NCI-H2107 treated with DMSO at 0.1 percent for 48 hours (cell line): ENCODE data around the gene CSMD2.
A peak's percentile ranks its signal among the peaks of the same experiment; 100 is the strongest.

ENCODE experiments used
- DNase-seq: peaks from one replicate; lab custom pipeline; 2025; ENCODE audit not compliant: unreplicated experiment; lab: John Stamatoyannopoulos, UW

Gene CSMD2

DNA sequence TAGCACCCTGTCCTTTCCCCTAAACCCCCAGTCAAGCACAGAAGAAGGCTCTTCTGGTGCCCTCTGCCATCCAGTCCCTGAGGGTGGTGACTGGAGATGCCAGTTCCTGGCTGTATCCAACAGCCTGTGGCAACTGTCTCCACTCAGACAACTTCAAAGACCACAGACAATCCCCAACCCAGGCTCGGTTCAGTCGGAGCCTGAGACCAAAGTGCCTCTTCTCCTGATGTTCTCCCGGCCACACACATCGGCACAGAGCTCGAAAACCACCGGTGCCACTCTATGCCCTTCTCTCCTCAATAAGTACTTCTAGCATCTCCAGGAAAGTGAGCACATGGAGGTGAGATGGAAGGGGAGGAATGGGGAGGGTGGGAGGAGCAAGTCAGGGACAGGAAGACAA, 340.7 kb downstream of the CSMD2 start:
- no peak for DNase-seq

DNA sequence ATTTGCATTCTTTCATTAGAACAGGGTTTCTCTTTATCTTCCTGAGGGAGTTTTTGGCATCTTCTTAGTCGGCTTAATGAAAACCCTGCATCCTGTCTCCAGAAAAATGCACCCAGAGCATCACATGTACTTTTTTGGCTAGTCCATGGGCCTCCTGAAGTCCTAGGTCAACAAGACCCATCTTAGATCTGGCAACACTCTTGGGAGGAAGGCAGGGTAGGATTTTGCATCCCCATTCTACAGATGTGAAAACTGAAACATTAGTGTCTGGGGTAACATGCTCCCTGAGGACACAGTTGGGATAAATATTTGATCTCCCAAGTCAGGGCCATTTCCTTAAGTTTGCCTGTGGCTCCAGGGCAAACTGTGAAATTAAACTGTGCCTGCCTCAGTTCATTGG, 341.2 kb downstream of the CSMD2 start:
- DNase-seq, result no peak

GRCh38 chr1:33823401-33823800, 341.6 kb downstream of the CSMD2 start:
- DNase-seq, result no peak

DNA sequence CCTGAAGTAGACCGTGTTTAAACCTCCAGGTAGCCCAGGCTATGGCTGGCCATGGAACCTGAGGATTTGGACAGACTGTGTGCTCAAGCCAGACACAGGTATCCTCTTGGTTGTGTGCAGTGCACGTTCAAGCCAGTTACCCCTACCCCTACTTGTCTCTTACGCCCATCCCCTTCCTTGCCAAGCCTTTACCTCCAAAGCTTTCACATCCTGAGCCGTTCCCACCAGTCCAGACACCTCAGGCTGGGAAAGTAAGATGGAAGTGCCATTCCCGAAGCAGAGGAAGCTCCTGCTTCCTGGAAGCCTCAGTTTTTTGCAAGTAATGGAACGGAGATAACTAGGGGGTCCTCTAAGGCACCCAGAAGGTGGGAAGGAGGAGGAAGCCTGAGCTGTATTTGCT, 342.6 kb downstream of the CSMD2 start:
- DNase-seq, result no peak

GRCh38 chr1:33821291-33821690, 343.7 kb downstream of the CSMD2 start:
- no peak for DNase-seq

DNA sequence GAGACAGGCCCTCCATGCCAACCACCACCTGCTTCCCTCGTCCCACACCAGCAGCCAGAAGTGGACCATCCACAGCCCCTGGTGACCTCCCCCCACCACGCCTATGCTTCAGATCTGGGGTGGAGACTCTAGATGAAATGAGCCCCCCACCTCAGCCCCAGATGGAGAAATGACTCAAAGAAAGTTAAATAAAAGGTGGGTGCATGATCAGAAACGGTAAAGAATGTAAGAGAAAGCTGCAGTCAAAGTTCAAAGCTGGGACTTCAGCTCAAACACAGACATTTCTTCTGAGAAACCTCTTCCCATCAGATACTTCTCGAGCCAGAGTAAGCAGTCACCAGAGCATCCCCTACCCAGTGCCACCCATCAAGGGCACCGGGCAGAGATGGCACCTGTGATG, 344.2 kb downstream of the CSMD2 start:
- DNase-seq, result no peak

DNA sequence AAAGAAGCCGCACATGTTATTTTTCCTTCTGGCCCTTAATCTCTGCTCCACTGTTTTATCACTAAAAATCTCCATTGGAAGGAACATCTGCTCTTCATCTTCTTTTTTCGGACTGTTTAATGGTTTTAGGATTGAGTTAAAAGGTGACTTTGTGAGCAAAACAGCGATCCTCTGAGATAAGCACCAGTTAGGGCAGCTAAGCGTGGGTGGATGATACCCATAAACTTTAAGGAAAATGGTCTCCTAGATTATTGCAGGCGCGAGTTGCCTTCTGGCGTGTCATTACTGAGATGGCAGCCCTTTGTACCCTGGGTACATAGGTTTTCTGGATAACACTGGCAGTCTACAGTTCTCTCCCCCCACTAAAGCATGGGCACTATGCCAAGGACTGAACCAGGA, 345.1 kb downstream of the CSMD2 start:
- DNase-seq, result no peak

DNA sequence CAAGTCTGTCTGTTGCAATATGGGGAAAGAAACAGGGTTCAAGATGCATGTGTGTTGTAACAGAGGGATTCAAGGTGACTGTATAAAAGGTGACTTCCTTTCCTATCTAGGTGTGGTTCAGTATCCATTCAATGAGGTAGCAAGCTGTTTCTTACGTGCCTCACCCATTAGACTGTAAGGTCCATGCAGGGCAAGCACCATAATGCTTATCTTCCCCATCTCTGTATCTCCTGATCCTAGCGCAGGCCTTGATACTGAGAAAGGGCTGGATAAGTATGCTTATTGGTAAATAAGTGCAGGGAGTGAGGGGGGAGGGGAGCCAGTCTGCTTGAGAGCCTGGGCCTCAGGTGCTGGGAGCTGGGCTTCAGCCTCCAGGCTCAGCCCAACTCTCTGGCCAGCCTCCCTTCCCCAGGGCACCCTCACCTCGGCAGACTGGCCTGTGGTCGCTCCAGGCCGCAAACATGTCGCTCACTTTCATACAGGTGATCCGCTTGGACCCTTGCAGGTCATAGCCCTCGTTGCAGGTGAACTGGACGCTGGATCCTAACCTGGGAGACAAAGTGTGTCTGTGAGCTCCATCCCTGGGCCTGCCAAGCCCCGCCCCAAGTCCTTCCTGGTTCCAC, 345.6 kb downstream of the CSMD2 start:
- no peak for DNase-seq

- peak; percentile 15 for DNase-seq
Observed at GRCh38 chr1:33818071-33818470, 347.0 kb downstream of the CSMD2 start.

- DNase-seq, result no peak
Observed at GRCh38 chr1:33815061-33815460, 350.0 kb downstream of the CSMD2 start.

DNA sequence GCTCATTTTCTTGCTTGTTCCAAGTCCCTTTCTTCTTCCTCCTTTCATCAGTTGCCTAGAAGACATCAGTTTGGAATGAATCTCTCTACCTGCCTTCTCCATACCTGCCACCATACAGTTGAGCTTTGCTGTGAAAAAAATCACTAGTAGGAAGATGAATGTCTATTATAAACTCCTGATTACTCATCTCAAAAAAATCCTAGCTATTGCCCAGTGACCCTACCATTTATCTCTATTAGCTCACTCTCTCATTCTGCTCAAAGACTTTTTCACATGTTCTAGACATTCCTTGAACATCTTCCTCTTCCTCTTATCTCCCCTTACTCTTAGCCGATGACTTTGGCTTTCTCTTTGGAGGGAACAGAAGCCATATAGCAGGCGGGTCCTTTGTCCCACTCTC, 350.9 kb downstream of the CSMD2 start:
- DNase-seq, result no peak

DNA sequence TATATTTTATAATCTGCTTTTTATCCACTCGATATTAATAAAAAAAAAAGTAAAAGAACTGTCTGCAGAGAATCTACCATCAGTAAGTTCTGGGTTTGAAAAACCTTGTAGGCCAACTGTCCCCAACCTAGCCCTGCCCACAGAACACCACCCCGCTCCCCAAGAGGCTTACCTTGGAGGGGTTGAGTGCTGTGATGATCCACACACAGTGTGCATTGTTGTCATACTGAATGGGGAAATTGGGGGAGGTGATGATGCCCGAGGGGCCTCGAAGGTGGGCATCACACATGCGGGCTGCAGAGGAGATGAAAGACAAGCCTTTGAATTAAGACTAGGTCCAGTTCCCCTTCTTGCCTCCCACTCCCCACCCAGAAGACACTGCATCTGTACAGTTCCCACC, 354.5 kb downstream of the CSMD2 start:
- no peak for DNase-seq

- DNase-seq, result no peak
Observed at GRCh38 chr1:33805988-33806387, 359.0 kb downstream of the CSMD2 start.

- no peak for DNase-seq
Observed at GRCh38 chr1:33802268-33802667, 362.8 kb downstream of the CSMD2 start.

DNA sequence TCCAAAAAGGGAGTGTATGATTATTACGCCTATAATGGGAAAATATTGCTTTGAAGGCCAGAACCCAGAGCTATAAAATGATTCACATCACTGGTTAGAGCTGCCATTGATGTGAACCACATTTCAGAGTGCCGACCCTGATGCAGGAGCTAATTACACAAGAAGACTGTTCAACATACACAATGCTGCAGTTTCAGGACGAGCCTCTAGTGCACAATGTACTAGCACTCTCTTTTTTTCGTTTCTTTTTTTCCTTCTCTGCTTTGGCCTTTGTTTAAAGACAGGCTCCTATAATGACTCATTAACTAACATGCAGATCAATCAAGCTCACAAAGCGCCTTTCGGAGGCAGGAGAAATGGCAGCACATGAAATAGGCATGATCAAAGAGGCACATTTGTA, 367.2 kb downstream of the CSMD2 start:
- DNase-seq, result no peak

DNA sequence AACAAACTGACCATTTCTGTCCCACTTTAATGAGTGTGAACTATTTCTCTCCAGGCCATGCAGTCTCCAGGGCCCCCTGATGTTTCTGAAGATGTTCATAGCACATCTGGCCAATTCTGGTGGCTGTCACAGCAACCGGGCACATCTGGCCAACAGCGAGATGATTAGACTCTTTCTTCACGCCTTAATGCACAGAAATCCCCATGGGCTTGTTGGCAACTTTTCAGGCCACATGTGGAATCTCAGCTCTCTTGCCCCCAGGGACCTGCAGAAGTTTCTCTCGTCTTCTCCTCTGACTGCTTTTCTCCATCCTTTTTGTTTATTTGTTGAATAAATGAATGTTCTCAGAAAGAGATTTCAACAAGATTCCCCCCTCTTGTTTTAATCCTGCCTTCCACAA, 372.4 kb downstream of the CSMD2 start:
- DNase-seq, result no peak

DNA sequence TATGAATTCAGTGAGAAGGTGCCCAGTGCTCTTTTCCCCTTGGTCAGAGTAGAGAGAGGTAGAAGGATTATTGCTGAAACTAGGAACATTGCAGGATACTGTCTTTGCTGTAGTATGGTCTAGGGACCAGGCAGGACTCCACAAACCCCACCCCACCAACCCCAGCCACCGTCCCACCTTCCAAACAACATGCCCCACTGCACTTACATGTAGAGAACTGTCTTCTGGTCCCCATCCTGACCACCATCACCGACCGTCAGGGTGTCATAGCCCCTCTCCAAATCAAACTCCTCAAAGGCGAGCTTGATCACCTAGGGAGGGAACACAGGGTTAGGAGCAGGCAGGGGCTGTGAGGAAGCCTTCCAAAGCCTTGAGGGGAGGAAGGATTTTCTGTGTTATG, 372.8 kb downstream of the CSMD2 start:
- DNase-seq, result no peak

DNA sequence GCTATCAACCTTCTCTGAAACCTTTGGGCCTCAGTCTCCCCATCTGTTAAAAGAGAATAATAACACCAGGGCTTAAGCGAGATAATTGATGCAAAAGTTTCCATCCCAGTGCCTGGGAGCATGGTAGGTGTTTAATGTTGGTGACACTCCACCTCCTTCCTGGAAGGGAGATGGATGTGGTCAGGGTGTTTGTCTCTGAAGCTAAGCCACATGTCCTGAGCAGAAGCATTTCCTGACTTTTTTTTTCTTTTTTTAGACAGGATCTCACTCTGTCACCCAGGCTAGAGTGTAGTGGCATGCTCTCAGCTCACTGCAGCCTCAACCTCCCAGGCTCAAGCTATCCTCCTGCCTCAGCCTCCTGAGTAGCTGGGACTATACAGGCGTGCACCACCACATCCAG, 373.8 kb downstream of the CSMD2 start:
- no peak for DNase-seq

- DNase-seq, result no peak
Observed at GRCh38 chr1:33790577-33790976, 374.5 kb downstream of the CSMD2 start.

- DNase-seq, result no peak
Observed at GRCh38 chr1:33784876-33785275, 380.2 kb downstream of the CSMD2 start.

DNA sequence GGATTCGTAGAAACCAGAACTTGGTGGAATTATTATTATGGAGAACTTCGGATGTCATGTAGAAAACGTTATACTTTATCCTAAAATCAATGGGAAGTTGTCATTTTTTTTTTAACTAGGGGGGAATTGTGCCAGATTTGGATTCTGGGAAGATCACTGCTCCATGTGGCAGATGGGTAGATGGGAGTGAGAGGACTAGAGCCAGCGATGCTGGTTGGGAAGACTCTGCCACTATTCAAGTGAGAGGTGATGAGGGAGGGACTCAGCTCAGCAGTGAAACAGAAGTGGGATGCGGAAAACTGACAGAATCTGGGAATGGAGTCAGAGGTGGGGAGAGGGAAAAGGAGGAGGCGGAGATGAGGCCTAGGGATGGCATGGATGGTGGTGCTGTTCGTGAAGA, 382.3 kb downstream of the CSMD2 start:
- no peak for DNase-seq

DNA sequence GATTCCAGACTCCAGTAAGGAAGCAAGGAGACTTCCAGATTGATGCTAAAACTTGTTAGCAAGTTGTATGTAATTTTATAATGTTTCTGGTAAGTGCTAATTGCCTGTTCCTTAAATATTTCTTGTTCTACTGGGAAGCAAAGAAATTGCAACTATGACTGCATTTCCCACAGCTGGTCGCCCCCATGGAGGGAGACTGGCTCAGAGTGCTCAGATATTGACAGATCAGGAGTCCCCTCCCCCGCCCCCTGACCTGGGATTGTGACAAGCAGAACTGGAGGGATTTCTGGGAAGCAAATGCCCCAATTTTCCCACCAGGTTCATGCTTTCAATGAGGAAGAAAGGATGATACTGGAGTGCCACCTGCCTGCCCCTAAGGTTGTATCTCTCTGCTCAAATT, 383.4 kb downstream of the CSMD2 start:
- DNase-seq, result no peak

DNA sequence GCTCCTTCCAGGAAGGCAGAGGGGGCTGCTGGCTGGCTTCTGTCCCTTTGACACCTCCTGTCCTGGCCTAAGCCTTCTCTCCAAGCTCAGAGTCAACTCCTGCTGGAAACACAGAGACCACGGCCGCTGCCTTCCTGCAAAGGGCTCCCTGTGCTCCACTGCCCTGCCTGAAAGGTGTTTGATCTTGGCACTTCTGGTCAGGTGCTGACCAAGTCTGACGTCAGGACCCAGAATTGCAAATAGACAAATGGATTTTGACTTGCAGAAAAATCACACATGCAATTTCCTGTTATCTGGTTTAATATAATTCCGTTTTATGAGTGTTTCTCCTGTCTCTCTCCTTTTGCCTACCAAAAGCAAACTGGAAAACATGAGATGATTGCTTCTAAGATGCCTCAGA, 387.7 kb downstream of the CSMD2 start:
- no peak for DNase-seq

- no peak for DNase-seq
Observed at GRCh38 chr1:33768821-33769220, 396.2 kb downstream of the CSMD2 start.
